Vagina (tissue), 2 donors: ENCODE results near the gene PLXDC1. TPM values are rescaled to one million over a fixed set of nuclear protein-coding genes. Genes with fewer than 3 reads are reported as not detected.

ENCODE experiments used
- DNase-seq, 2 donors: peaks; one replicate each; pipeline ENCODE4 v3.0.0-alpha.2; 2017; ENCODE audit errors: extremely low spot score in 2 of 2
- H3K27ac ChIP-seq: fragments of 200-600 bp; sonication (generic); one replicate; pipeline ENCODE4 v1.5.1; 2019
- H3K27me3 ChIP-seq: fragments of 200-600 bp; sonication (generic); one replicate; pipeline ENCODE4 v1.5.1; 2019
- H3K36me3 ChIP-seq, 2 donors: fragments of 200-600 bp; sonication (generic); one replicate each; pipeline ENCODE4 v1.5.1; 2017 to 2019
- H3K4me1 ChIP-seq: fragments of 200-600 bp; sonication (generic); one replicate; pipeline ENCODE4 v1.5.1; 2019
- H3K4me3 ChIP-seq, 2 donors: fragments of 200-600 bp; sonication (generic); 1 replicate in 1 of 2; 2 replicates in 1 of 2; pipeline ENCODE4 v1.5.1; 2016 to 2019
- H3K9me3 ChIP-seq: fragments of 200-600 bp; sonication (generic); one replicate; pipeline ENCODE4 v1.5.1; 2019
- POLR2A ChIP-seq, 2 donors: fragments of 450-650 bp; IDR thresholded peaks; one replicate each; pipeline ENCODE4 v1.6.1; 2017; ENCODE audit warnings: antibody characterized with exemption in 2 of 2, mild to moderate bottlenecking in 2 of 2, moderate library complexity in 2 of 2
- POLR2AphosphoS5 ChIP-seq, 2 donors: sonication (generic); formaldehyde crosslinking; IDR thresholded peaks; one replicate each; pipeline ENCODE4 v1.9.0; 2017; ENCODE audit warnings: antibody characterized with exemption in 2 of 2, mild to moderate bottlenecking in 2 of 2, low read depth in 1 of 2; ENCODE audit not compliant: insufficient read depth in 1 of 2
- intact Hi-C: fragments of 100-400 bp; cut with DNase I; formaldehyde crosslinking; loops from one replicate; pipeline ENCODE4 v1.15.1; 2023
- total RNA-seq: library from RNA; depleted of rRNA; stranded (reverse); fragments of >200 nt; gene quantifications from one replicate; pipeline ENCODE4 v1.2.3, GENCODE V29; 2016
- TF ChIP-seq, protein P1 (sequence below), 3 experiments: fragments of 450-650 bp in 2 of 3; fragments of 200-600 bp in 1 of 3; sonication (generic) in 1 of 3; IDR thresholded peaks; one replicate each; pipeline ENCODE4 v1.5.1; 2017 to 2019; ENCODE audit warnings: antibody characterized with exemption in 3 of 3, mild to moderate bottlenecking in 2 of 3, moderate library complexity in 2 of 3

The PLXDC1 gene
- total RNA-seq, 1 donor from 2014 or later, result 6.6 TPM

DNA sequence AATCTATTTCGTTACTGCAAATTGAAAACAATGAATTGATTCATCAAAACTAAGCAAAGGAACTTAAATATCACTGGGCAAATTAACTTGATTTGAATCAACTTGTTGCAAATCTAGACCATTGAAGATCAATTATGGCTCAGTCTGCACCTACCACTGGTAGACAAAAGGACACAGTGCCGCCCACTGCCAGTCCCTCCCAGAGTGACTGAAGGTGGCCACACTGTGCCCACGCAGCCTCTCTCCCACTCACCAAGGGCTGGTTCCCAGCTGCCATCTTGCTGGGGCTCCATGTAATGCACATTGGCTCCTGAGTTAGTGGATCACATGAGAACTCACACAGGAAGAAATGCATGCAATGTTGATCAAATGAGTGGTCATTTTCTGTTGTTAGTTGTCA is 78.1 kb downstream of the PLXDC1 start:
- no peaks in the 10 kb centered on the region for H3K27me3 ChIP-seq
- no peaks in the 10 kb centered on the region for H3K9me3 ChIP-seq
- no peak overlapping the region for H3K27ac ChIP-seq
- H3K4me3 ChIP-seq, result no peak overlapping the region
- intact Hi-C loops, result loop anchor here (5.0 kb wide), 1 partner anchor 79 kb away; the partner anchor contains the start of gene PLXDC1
- H3K4me1 ChIP-seq, result peaks cover 4% of the 10 kb centered on the region
- no peak for DNase-seq
- H3K36me3 ChIP-seq, result no peaks in the 10 kb centered on the region
- TF ChIP-seq, protein P1, sequence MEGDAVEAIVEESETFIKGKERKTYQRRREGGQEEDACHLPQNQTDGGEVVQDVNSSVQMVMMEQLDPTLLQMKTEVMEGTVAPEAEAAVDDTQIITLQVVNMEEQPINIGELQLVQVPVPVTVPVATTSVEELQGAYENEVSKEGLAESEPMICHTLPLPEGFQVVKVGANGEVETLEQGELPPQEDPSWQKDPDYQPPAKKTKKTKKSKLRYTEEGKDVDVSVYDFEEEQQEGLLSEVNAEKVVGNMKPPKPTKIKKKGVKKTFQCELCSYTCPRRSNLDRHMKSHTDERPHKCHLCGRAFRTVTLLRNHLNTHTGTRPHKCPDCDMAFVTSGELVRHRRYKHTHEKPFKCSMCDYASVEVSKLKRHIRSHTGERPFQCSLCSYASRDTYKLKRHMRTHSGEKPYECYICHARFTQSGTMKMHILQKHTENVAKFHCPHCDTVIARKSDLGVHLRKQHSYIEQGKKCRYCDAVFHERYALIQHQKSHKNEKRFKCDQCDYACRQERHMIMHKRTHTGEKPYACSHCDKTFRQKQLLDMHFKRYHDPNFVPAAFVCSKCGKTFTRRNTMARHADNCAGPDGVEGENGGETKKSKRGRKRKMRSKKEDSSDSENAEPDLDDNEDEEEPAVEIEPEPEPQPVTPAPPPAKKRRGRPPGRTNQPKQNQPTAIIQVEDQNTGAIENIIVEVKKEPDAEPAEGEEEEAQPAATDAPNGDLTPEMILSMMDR (IDR thresholded peaks at IDR 0.05), result no peak
- TF ChIP-seq POLR2A (IDR thresholded peaks at IDR 0.05) (no peak), POLR2AphosphoS5 (IDR thresholded peaks at IDR 0.05; ENCODE audit: insufficient read depth in 1 of 2, low read depth in 1 of 2) (no peak)

DNA sequence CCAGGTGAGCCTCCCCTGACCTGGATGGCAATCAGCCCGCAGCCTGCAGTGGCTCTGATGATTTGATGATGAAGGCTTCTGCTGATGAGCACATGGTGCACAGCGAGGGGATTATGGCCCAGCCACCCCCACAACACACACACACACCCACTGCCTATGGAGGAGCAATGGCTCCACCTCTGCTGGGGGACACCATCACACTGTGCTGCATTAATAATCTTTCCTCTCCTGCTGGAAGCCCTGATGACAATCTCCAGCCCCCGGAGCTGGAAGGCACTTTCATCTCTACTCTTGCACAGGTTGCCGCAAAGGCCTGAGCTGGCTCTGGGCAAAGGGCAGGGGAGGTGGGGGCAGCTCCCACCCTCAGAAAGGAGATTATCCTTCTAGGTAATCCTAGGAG is 79.9 kb downstream of the PLXDC1 start:
- intact Hi-C loops, result loop anchor here (5.0 kb wide), 1 partner anchor 81 kb away; the partner anchor contains the start of gene PLXDC1
- no peak overlapping the region for H3K4me3 ChIP-seq
- no peak for TF ChIP-seq POLR2AphosphoS5 (IDR thresholded peaks at IDR 0.05; ENCODE audit: insufficient read depth in 1 of 2, low read depth in 1 of 2)
- TF ChIP-seq, protein P1 (IDR thresholded peaks at IDR 0.05), result no peak
- no peak for TF ChIP-seq POLR2A (IDR thresholded peaks at IDR 0.05)
- no peak for DNase-seq
- no peaks in the 10 kb centered on the region for H3K9me3 ChIP-seq
- peaks cover 5% of the 10 kb centered on the region for H3K4me1 ChIP-seq
- no peaks in the 10 kb centered on the region for H3K27me3 ChIP-seq
- H3K27ac ChIP-seq, result no peak overlapping the region
- no peaks in the 10 kb centered on the region for H3K36me3 ChIP-seq

DNA sequence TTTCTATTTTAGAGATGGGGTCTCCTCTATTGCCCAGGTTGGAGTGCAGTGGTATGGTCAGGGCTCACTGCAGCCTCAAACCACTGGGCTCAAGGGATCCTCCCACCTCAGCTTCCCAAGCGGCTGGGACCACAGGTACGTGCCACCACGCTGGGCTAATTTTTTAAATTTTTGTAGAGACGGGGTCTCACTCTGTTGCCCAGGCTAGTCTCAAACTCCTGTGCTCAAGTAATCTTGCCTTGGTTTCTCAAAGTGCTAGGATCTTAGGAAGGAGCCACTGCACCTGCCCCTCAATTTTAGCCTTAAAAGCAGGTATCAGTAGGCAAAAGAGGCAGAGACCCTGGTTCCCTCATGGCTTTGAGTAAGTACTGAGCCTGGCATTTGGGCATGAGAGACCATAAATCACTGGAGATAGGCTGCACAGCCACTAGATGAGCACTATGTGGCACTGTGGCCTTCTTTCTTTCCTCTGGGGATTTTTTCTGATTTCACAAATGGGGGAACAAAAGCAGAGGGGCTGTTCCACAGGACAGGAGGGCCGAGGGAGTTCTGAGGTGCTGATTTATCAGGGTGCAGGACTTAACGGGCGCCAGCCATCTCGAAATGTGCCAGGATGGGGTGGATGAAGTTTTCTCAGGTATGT is 82.2 kb downstream of the PLXDC1 start:
- no peaks in the 10 kb centered on the region for H3K27me3 ChIP-seq
- no peaks in the 10 kb centered on the region for H3K9me3 ChIP-seq
- intact Hi-C loops, result no loop called here
- no peaks in the 10 kb centered on the region for H3K36me3 ChIP-seq
- peaks cover 20% of the 10 kb centered on the region for H3K4me1 ChIP-seq
- H3K27ac ChIP-seq, result no peak overlapping the region
- DNase-seq, result no peak
- TF ChIP-seq POLR2A (IDR thresholded peaks at IDR 0.05), result no peak
- TF ChIP-seq, protein P1 (IDR thresholded peaks at IDR 0.05), result peak in 1 of 3 experiments; percentile 48
- H3K4me3 ChIP-seq, result no peak overlapping the region

DNA sequence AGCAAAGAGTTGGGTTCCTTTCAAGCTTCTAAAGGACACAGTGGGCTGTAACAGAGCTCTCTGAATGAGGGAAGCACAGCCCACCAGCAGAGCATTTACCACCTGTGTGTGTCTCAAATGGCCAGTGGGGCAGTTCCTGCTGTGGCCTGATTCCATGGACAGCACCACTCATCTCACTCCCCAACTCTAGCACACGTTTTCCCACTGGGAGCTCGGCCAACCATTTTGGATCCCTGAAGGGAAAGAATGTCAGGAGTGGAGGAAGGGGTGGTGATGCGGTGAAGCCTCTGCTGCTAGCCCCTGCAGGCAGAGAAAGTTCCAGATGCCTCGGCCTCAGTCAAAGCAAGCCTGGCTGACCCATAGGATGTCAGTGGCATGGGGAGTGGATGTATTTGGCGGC is 86.6 kb downstream of the PLXDC1 start:
- Histone ChIP-seq H3K4me1 (peaks cover 34% of the 10 kb centered on the region), H3K4me3 (no peak overlapping the region), H3K27ac (no peak overlapping the region), H3K36me3 (no peaks in the 10 kb centered on the region), H3K9me3 (no peaks in the 10 kb centered on the region), H3K27me3 (no peaks in the 10 kb centered on the region)
- intact Hi-C loops, result no loop called here
- DNase-seq, result no peak
- TF ChIP-seq, protein P1 (IDR thresholded peaks at IDR 0.05), result no peak
- TF ChIP-seq POLR2AphosphoS5 (IDR thresholded peaks at IDR 0.05; ENCODE audit: insufficient read depth in 1 of 2, low read depth in 1 of 2), result no peak
- TF ChIP-seq POLR2A (IDR thresholded peaks at IDR 0.05), result no peak

DNA sequence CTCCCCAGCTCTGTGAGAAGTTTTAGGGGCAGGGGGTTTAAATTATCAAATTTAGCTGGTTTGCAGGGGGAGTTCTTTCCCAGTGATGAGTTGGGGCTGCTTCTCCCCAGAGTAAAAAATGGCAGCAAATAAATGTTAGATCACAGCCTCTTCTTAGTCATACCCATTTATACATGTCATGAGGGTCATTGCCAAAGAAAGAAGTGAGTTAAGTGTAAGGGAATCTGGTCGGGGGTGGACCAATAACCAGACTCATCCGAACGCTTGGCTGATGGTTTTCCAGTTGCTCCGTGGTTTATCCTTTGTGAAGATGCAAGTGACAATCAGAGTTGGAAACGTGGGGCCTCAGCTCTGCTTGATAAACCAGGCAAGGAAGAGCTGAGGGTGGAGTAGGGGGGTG is 87.1 kb downstream of the PLXDC1 start:
- DNase-seq, result no peak
- H3K36me3 ChIP-seq, result no peaks in the 10 kb centered on the region
- no peaks in the 10 kb centered on the region for H3K27me3 ChIP-seq
- no peak overlapping the region for H3K27ac ChIP-seq
- H3K4me1 ChIP-seq, result peaks cover 34% of the 10 kb centered on the region
- H3K9me3 ChIP-seq, result no peaks in the 10 kb centered on the region
- H3K4me3 ChIP-seq, result no peak overlapping the region
- no peak for TF ChIP-seq POLR2A (IDR thresholded peaks at IDR 0.05)
- TF ChIP-seq, protein P1 (IDR thresholded peaks at IDR 0.05), result no peak
- no peak for TF ChIP-seq POLR2AphosphoS5 (IDR thresholded peaks at IDR 0.05; ENCODE audit: insufficient read depth in 1 of 2, low read depth in 1 of 2)
- intact Hi-C loops, result no loop called here
